Measurements from ENCODE around the gene LIME1. TPM values are rescaled to one million over a fixed set of nuclear protein-coding genes. Genes with fewer than 3 reads are reported as not detected.
A peak's percentile ranks its signal among the peaks of the same experiment; 100 is the strongest.
"Not testable (repeated sequence)": the region's sequence is repeated elsewhere in the genome, so short reads cannot be mapped to it uniquely, and the experiment has no call there.

The LIME1 gene
- total RNA-seq, 1 donor from 2014 or later = 6.8 TPM

GRCh38 chr20:63771046-63771707 lies 34.7 kb downstream of the LIME1 start:
- no peak for DNase-seq

- no peak for DNase-seq
Observed at GRCh38 chr20:63772781-63773518, 36.5 kb downstream of the LIME1 start.

- no peak for DNase-seq
Observed at GRCh38 chr20:63773571-63774241, 37.2 kb downstream of the LIME1 start.

GRCh38 chr20:63774306-63774705 lies 37.8 kb downstream of the LIME1 start:
- peak; percentile 45 for DNase-seq

GRCh38 chr20:63775096-63775978 lies 38.9 kb downstream of the LIME1 start:
- DNase-seq = peak; percentile 91

- not testable (repeated sequence) for DNase-seq
Observed at GRCh38 chr20:63776875-63777274, 40.4 kb downstream of the LIME1 start.

- DNase-seq = no peak
Observed at GRCh38 chr20:63777614-63778013, 41.1 kb downstream of the LIME1 start.

- no peak for DNase-seq
Observed at GRCh38 chr20:63778034-63778752, 41.7 kb downstream of the LIME1 start.

- DNase-seq = no peak
Observed at GRCh38 chr20:63778857-63779256, 42.4 kb downstream of the LIME1 start.

- no peak for DNase-seq
Observed at GRCh38 chr20:63781181-63781580, 44.7 kb downstream of the LIME1 start.

GRCh38 chr20:63782051-63782471 lies 45.6 kb downstream of the LIME1 start:
- DNase-seq = no peak

GRCh38 chr20:63782521-63782971 lies 46.1 kb downstream of the LIME1 start:
- no peak for DNase-seq

- no peak for DNase-seq
Observed at GRCh38 chr20:63783970-63784369, 47.5 kb downstream of the LIME1 start.

GRCh38 chr20:63785691-63786131 lies 49.2 kb downstream of the LIME1 start:
- DNase-seq = no peak

GRCh38 chr20:63787302-63787701 lies 50.8 kb downstream of the LIME1 start:
- peak; percentile 57 for DNase-seq

GRCh38 chr20:63787749-63788148 lies 51.3 kb downstream of the LIME1 start:
- DNase-seq = no peak

Small RNA genes lying within 50 kb of the gene (small RNA-seq; reads per million reads assigned to genes)
- gene LIME1 (ENCODE audit: low replicate concordance) (not detected), gene TNFRSF6B (ENCODE audit: low replicate concordance) (not detected)

Other genes with a start within 250 kb of the LIME1 start
- gene EEF1A2, start 237.6 kb upstream of the LIME1 start, total RNA-seq = 858 TPM
- gene PPDPF, start 215.9 kb upstream of the LIME1 start, total RNA-seq = 35.2 TPM
- gene PTK6, start 199.3 kb upstream of the LIME1 start, total RNA-seq = 4.6 TPM
- gene SRMS, start 188.9 kb upstream of the LIME1 start, total RNA-seq = not detected
- 0.10 TPM for gene FNDC11, start 182.5 kb upstream of the LIME1 start, total RNA-seq
- 27.1 TPM for gene HELZ2, start 162.4 kb upstream of the LIME1 start, total RNA-seq
- gene GMEB2, start 109.6 kb upstream of the LIME1 start, total RNA-seq = 9.9 TPM
- gene STMN3, start 83.2 kb upstream of the LIME1 start, total RNA-seq = 15.6 TPM
- 9.2 TPM for gene RTEL1, start 78.4 kb upstream of the LIME1 start, total RNA-seq
- 1.1 TPM for gene TNFRSF6B, start 40.0 kb upstream of the LIME1 start, total RNA-seq
- gene ARFRP1, start 28.7 kb upstream of the LIME1 start, total RNA-seq = 36.3 TPM
- gene ZGPAT, start 28.6 kb upstream of the LIME1 start, total RNA-seq = 14.1 TPM
- gene SLC2A4RG, start 3.1 kb downstream of the LIME1 start, total RNA-seq = 67.0 TPM
- gene ZBTB46, start 94.6 kb downstream of the LIME1 start, total RNA-seq = 28.6 TPM
- gene ABHD16B, start 124.8 kb downstream of the LIME1 start, total RNA-seq = not detected
- 62.0 TPM for gene TPD52L2, start 128.6 kb downstream of the LIME1 start, total RNA-seq
- gene DNAJC5, start 158.5 kb downstream of the LIME1 start, total RNA-seq = 37.6 TPM
- gene UCKL1, start 219.8 kb downstream of the LIME1 start, total RNA-seq = 48.7 TPM
- gene ZNF512B, start 233.3 kb downstream of the LIME1 start, total RNA-seq = 15.3 TPM
- 2.6 TPM for gene SAMD10, start 243.0 kb downstream of the LIME1 start, total RNA-seq
- gene PRPF6, start 244.5 kb downstream of the LIME1 start, total RNA-seq = 62.5 TPM

All from tongue (tissue), 3 donors.